ENCODE data around the gene FAM200B. TPM values are rescaled to one million over a fixed set of nuclear protein-coding genes. Genes with fewer than 3 reads are reported as not detected.

The FAM200B gene
- total and polyA plus RNA-seq, 4 donors, result 11.8 to 45.7 (median 16.9) TPM

GRCh38 chr4:15694431-15694830 is 12.8 kb downstream of the FAM200B start:
- H3K27me3 ChIP-seq (ENCODE audit: control insufficient read depth in 4 of 4, insufficient read depth in 4 of 4, low read length in 3 of 4), result no peaks in the 10 kb centered on the region
- peaks cover 0 to 9% (median 3%) of the 10 kb centered on the region in 4 donors for H3K4me1 ChIP-seq (ENCODE audit: control insufficient read depth in 4 of 4, insufficient read depth in 4 of 4, low read length in 3 of 4)
- DNase-seq (ENCODE audit: low spot score), result no peak
- H3K36me3 ChIP-seq (ENCODE audit: control insufficient read depth in 4 of 4, insufficient read depth in 3 of 4, low read depth in 1 of 4, low read length in 3 of 4), result peaks cover 0 to 2% (median 0%) of the 10 kb centered on the region in 4 donors
- WGBS, result 92% methylated on average over 4 of the region's 4 CpGs
- H3K4me3 ChIP-seq (ENCODE audit: low read depth in 1 of 3, low read length in 3 of 3), result no peak overlapping the region
- TF ChIP-seq SP1 (IDR thresholded peaks at IDR 0.05), result no peak
- TF ChIP-seq REST (IDR thresholded peaks at IDR 0.05), result no peak
- TF ChIP-seq RAD21 (IDR thresholded peaks at IDR 0.05), result no peak
- TF ChIP-seq YY1 (IDR thresholded peaks at IDR 0.05), result no peak
- no peak for TF ChIP-seq EGR1 (IDR thresholded peaks at IDR 0.05; ENCODE audit: low read depth in 2 of 2)
- no peak for TF ChIP-seq HNF4G (IDR thresholded peaks at IDR 0.05)
- no peak for TF ChIP-seq ATF3 (IDR thresholded peaks at IDR 0.05)
- TF ChIP-seq NR2F2 (IDR thresholded peaks at IDR 0.05), result no peak
- no peak for TF ChIP-seq HNF4A (conservative IDR thresholded peaks at IDR 0.05)
- no peak for TF ChIP-seq TAF1 (conservative IDR thresholded peaks at IDR 0.05)
- no peak for TF ChIP-seq FOXA1 (IDR thresholded peaks at IDR 0.05)
- TF ChIP-seq CTCF (IDR thresholded peaks at IDR 0.05; ENCODE audit: low read depth, low read length, missing input control), result no peak
- TF ChIP-seq RXRA (IDR thresholded peaks at IDR 0.05), result no peak
- no peak for TF ChIP-seq JUND (IDR thresholded peaks at IDR 0.05)
- TF ChIP-seq MAX (IDR thresholded peaks at IDR 0.05), result no peak
- no peak for TF ChIP-seq ZBTB33 (IDR thresholded peaks at IDR 0.05)
- H3K9ac ChIP-seq (ENCODE audit: low read depth in 1 of 2, low read length in 2 of 2), result no peak overlapping the region
- H3K27ac ChIP-seq (ENCODE audit: low read depth in 1 of 2, low read length in 2 of 2), result no peak overlapping the region
- no peaks in the 10 kb centered on the region for H3K9me3 ChIP-seq (ENCODE audit: control insufficient read depth in 4 of 4, low read length in 3 of 4)

- Histone ChIP-seq H3K27me3 (ENCODE audit: control insufficient read depth in 4 of 4, insufficient read depth in 4 of 4, low read length in 3 of 4) (no peaks in the 10 kb centered on the region), H3K4me3 (ENCODE audit: low read depth in 1 of 3, low read length in 3 of 3) (no peak overlapping the region), H3K27ac (ENCODE audit: low read depth in 1 of 2, low read length in 2 of 2) (no peak overlapping the region), H3K4me1 (ENCODE audit: control insufficient read depth in 4 of 4, insufficient read depth in 4 of 4, low read length in 3 of 4) (peaks cover 0 to 10% (median 5%) of the 10 kb centered on the region in 4 donors), H3K36me3 (ENCODE audit: control insufficient read depth in 4 of 4, insufficient read depth in 3 of 4, low read depth in 1 of 4, low read length in 3 of 4) (peaks cover 0 to 2% (median 0%) of the 10 kb centered on the region in 4 donors), H3K9ac (ENCODE audit: low read depth in 1 of 2, low read length in 2 of 2) (no peak overlapping the region), H3K9me3 (ENCODE audit: control insufficient read depth in 4 of 4, low read length in 3 of 4) (no peaks in the 10 kb centered on the region)
- WGBS, result 95% methylated on average over 10 of the region's 10 CpGs
- DNase-seq (ENCODE audit: low spot score), result no peak
- TF ChIP-seq NR2F2 (IDR thresholded peaks at IDR 0.05) (no peak), HNF4A (conservative IDR thresholded peaks at IDR 0.05) (no peak), RAD21 (IDR thresholded peaks at IDR 0.05) (no peak), REST (IDR thresholded peaks at IDR 0.05) (no peak), EGR1 (IDR thresholded peaks at IDR 0.05; ENCODE audit: low read depth in 2 of 2) (no peak), HNF4G (IDR thresholded peaks at IDR 0.05) (no peak), CTCF (IDR thresholded peaks at IDR 0.05; ENCODE audit: low read depth, low read length, missing input control) (no peak), SP1 (IDR thresholded peaks at IDR 0.05) (no peak), ATF3 (IDR thresholded peaks at IDR 0.05) (no peak), FOXA2 (IDR thresholded peaks at IDR 0.05) (no peak), JUND (IDR thresholded peaks at IDR 0.05) (no peak)
These were observed 13.6 kb downstream of the FAM200B start for GRCh38 chr4:15695240-15695699.
